Heart left ventricle (tissue), 16 donors: ENCODE results near the gene SMPD2. TPM values are rescaled to one million over a fixed set of nuclear protein-coding genes. Genes with fewer than 3 reads are reported as not detected.

Source experiments
- ATAC-seq, 4 donors: fragments of 200-7000 bp; cut with Tn5 transposase; one replicate each; pipeline ENCODE4 v1.9.1; 2020 to 2022; ENCODE audit warnings: moderate library complexity in 4 of 4, mild to moderate bottlenecking in 3 of 4, moderate number of reproducible peaks in 1 of 4
- DNase-seq, 5 donors: peaks; one replicate each; pipeline ENCODE4 v3.0.0-alpha.2; 2020
- H3K27ac ChIP-seq, 12 donors: fragments of 200-600 bp; sonication (generic) in 4 of 12; one replicate each; pipeline versions ENCODE4 v1.5.0 to v1.8.0; 2016 to 2022; ENCODE audit warnings: mild to moderate bottlenecking in 2 of 12
- H3K27me3 ChIP-seq, 9 donors: fragments of 200-600 bp; sonication (generic) in 2 of 9; one replicate each; pipeline versions ENCODE4 v1.5.1 to v1.8.0; 2016 to 2022; ENCODE audit warnings: mild to moderate bottlenecking in 3 of 9
- H3K36me3 ChIP-seq, 9 donors: fragments of 200-600 bp; sonication (generic) in 2 of 9; one replicate each; pipeline versions ENCODE4 v1.5.0 to v1.8.0; 2018 to 2022; ENCODE audit warnings: mild to moderate bottlenecking in 2 of 9
- H3K4me1 ChIP-seq, 12 donors: fragments of 200-600 bp; sonication (generic) in 4 of 12; one replicate each; pipeline versions ENCODE4 v1.5.0 to v1.8.0; 2016 to 2022; ENCODE audit warnings: mild to moderate bottlenecking in 3 of 12
- H3K4me3 ChIP-seq, 12 donors: fragments of 200-600 bp; sonication (generic) in 4 of 12; one replicate each; pipeline versions ENCODE4 v1.5.0 to v1.8.0; 2017 to 2022; ENCODE audit warnings: mild to moderate bottlenecking in 9 of 12, moderate library complexity in 4 of 12
- H3K9me3 ChIP-seq, 12 donors: fragments of 200-600 bp; sonication (generic) in 4 of 12; one replicate each; pipeline versions ENCODE4 v1.5.0 to v1.8.0; 2016 to 2022; ENCODE audit warnings: mild to moderate bottlenecking in 1 of 12
- CTCF ChIP-seq, 12 donors: fragments of 200-600 bp; sonication (generic) in 4 of 12; IDR thresholded peaks; one replicate each; pipeline versions ENCODE4 v1.5.0 to v1.8.0; 2018 to 2022; ENCODE audit warnings: antibody characterized with exemption in 12 of 12, mild to moderate bottlenecking in 5 of 12
- POLR2A ChIP-seq, 2 donors: fragments of 450-650 bp; IDR thresholded peaks; one replicate each; pipeline ENCODE4 v1.6.1; 2017; ENCODE audit warnings: antibody characterized with exemption in 2 of 2, mild to moderate bottlenecking in 2 of 2, moderate library complexity in 2 of 2
- WGBS, 4 donors: extraction: QIAGEN DNeasy Blood & Tissue Kit in 2 of 4; methylation state at CpG; one replicate each; pipeline versions ENCODE4 v1.1.5 to v1.1.7; 2013 to 2018; 5-methylcytosine and 5-hydroxymethylcytosine counted together
- intact Hi-C, 10 donors: fragments of 100-400 bp; cut with DNase I; formaldehyde crosslinking; loops; one replicate each; pipeline versions ENCODE4 v1.11.1 to v1.14.2; 2022
- polyA plus RNA-seq, 2 donors: library from polyadenylated mRNA; stranded (reverse); fragments of 200-250 nt; gene quantifications; one replicate each; pipeline ENCODE4 v1.2.3, GENCODE V29; 2013
- total RNA-seq, 9 donors: library from RNA; depleted of rRNA in 2 of 9; stranded (reverse); fragments of >200 nt in 2 of 9; fragmentation: NEBNext Ultra II Directional in 3 of 9; extraction: Animal tissue kit (Norgen Biotek cat#: 25700) in 3 of 9; gene quantifications; one replicate each; pipeline versions ENCODE4 v1.1.0 to v1.2.4, GENCODE V29; 2016 to 2023
- donor health status: ischemic (EF 13 %, LVEDD 7.1; RV severe dilation, severe dysfunction).
- donor health status: healthy with polysubstance abuse.
- donor health status: DM: no; HTN: yes; CAD: no.
- donor health status: DM: no; HTN: no; CAD: no.
- donor health status: ischemic (EF 25% LVEDD 6.9; RV normal size, moderate dysfunction).
- donor health status: ischemic (EF 25% LVEDD 5.7; RV mildly dilated, moderate dysfunction).
- donor health status: healthy.
- donor health status: DM: yes; HTN: yes; CAD: no.
- donor health status: ischemic (EF 35%, LVEDD 5.7; RV mildly dilated, moderate dysfunction).
- donor health status: nonischemic (EF 11% LVEDD 7.7; RV severe dilation, severe dysfunction).
- donor health status: DM: yes; HTN: yes; CAD: no.
- donor health status: PGD.
- donor health status: ischemic (EF 29% LVEDD 5.4; RV normal size, mild dysfunction).
- donor health status: nonischemic (EF 23%, LVEDD 6.1; RV moderate dilation, normal function).

Gene SMPD2
- total and polyA plus RNA-seq, 11 donors: 2.0 to 9.6 (median 4.2) TPM

GRCh38 chr6:109466212-109466923, 25.8 kb downstream of the SMPD2 start:
- Histone ChIP-seq H3K36me3 (peaks cover 0 to 100% (median 94%) of the 10 kb centered on the region in 9 donors), H3K4me3 (no peak overlapping the region), H3K9me3 (peaks cover 0 to under 1% (median 0%) of the 10 kb centered on the region in 12 donors), H3K27ac (peak overlapping the region in 1 of 12 donors; percentile 2), H3K27me3 (no peaks in the 10 kb centered on the region), H3K4me1 (peaks cover 0 to 9% (median 0%) of the 10 kb centered on the region in 12 donors)
- DNase-seq (no peak), ATAC-seq (no peak)
- WGBS, 4 donors: 75 to 80% (median 79%) methylated on average over 7 of the region's 7 CpGs
- TF ChIP-seq POLR2A (IDR thresholded peaks at IDR 0.05): no peak
- intact Hi-C loops: no loop called here

- H3K36me3 ChIP-seq: peaks cover 0 to 100% (median 94%) of the 10 kb centered on the region in 9 donors
- ATAC-seq: no peak
Observed at GRCh38 chr6:109467696-109468095, 27.2 kb downstream of the SMPD2 start.

GRCh38 chr6:109469591-109470189, 29.2 kb downstream of the SMPD2 start:
- WGBS, 4 donors: 90 to 92% (median 92%) methylated on average over 5 of the region's 5 CpGs
- ATAC-seq: no peak
- peaks cover 0 to 9% (median 0%) of the 10 kb centered on the region in 12 donors for H3K4me1 ChIP-seq

More at GRCh38 chr6:109467696-109468095, 27.2 kb downstream of the SMPD2 start:
- no peak overlapping the region for H3K27ac ChIP-seq
- no peak overlapping the region for H3K4me3 ChIP-seq
- intact Hi-C loops: no loop called here
- peaks cover 0 to 9% (median 0%) of the 10 kb centered on the region in 12 donors for H3K4me1 ChIP-seq
- no peak for TF ChIP-seq CTCF (IDR thresholded peaks at IDR 0.05)
- TF ChIP-seq POLR2A (IDR thresholded peaks at IDR 0.05): no peak
- H3K9me3 ChIP-seq: no peaks in the 10 kb centered on the region
- no peak for DNase-seq
- no peaks in the 10 kb centered on the region for H3K27me3 ChIP-seq
- WGBS, 4 donors: 92 to 95% (median 93%) methylated on average over 6 of the region's 6 CpGs

GRCh38 chr6:109471105-109471810, 30.7 kb downstream of the SMPD2 start:
- H3K4me3 ChIP-seq: no peak overlapping the region
- H3K9me3 ChIP-seq: no peaks in the 10 kb centered on the region
- DNase-seq (no peak), ATAC-seq (no peak)
- intact Hi-C loops: no loop called here
- no peaks in the 10 kb centered on the region for H3K27me3 ChIP-seq
- H3K27ac ChIP-seq: no peak overlapping the region
- TF ChIP-seq CTCF (IDR thresholded peaks at IDR 0.05) (no peak), POLR2A (IDR thresholded peaks at IDR 0.05) (no peak)
- 92 to 100% (median 97%) methylated on average over 5 of the region's 5 CpGs for WGBS, 4 donors
- peaks cover 0 to 3% (median 0%) of the 10 kb centered on the region in 12 donors for H3K4me1 ChIP-seq
- H3K36me3 ChIP-seq: peaks cover 2 to 100% (median 95%) of the 10 kb centered on the region in 9 donors

More at GRCh38 chr6:109469591-109470189, 29.2 kb downstream of the SMPD2 start:
- peaks cover 2 to 100% (median 95%) of the 10 kb centered on the region in 9 donors for H3K36me3 ChIP-seq
- no peaks in the 10 kb centered on the region for H3K27me3 ChIP-seq
- intact Hi-C loops: no loop called here
- H3K27ac ChIP-seq: no peak overlapping the region
- no peak for DNase-seq
- H3K9me3 ChIP-seq: no peaks in the 10 kb centered on the region
- H3K4me3 ChIP-seq: no peak overlapping the region
- TF ChIP-seq CTCF (IDR thresholded peaks at IDR 0.05) (no peak), POLR2A (IDR thresholded peaks at IDR 0.05) (no peak)
